ENCODE data around the gene CSHL1.
"Not testable (repeated sequence)": the region's sequence is repeated elsewhere in the genome, so short reads cannot be mapped to it uniquely, and the experiment has no call there.

The CSHL1 gene

GRCh38 chr17:63881935-63882601 is 29.0 kb downstream of the CSHL1 start, which contains the start of gene GH2:
GH2 (minus strand) TSS chr17:63881944; CDS start chr17:63881801, 143 bp downstream.
- peak; percentile 52 for DNase-seq

- DNase-seq: not testable (repeated sequence)
Measured at GRCh38 chr17:63881337-63881736, 29.7 kb downstream of the CSHL1 start.

GRCh38 chr17:63880706-63881105 is 30.4 kb downstream of the CSHL1 start:
- DNase-seq: no peak

- DNase-seq: not testable (repeated sequence)
Measured at GRCh38 chr17:63878413-63878812, 32.6 kb downstream of the CSHL1 start.

GRCh38 chr17:63874693-63875092 is 36.4 kb downstream of the CSHL1 start:
- DNase-seq: not testable (repeated sequence)

GRCh38 chr17:63874061-63874626 is 36.9 kb downstream of the CSHL1 start:
- DNase-seq: not testable (repeated sequence)

- DNase-seq: not testable (repeated sequence)
Measured at GRCh38 chr17:63873577-63873976, 37.5 kb downstream of the CSHL1 start, which contains the start of gene CSH2. CSH2 (minus strand) TSS chr17:63873677; CDS start chr17:63873614, 63 bp downstream.

GRCh38 chr17:63871646-63872365 is 39.3 kb downstream of the CSHL1 start:
- not testable (repeated sequence) for DNase-seq

- not testable (repeated sequence) for DNase-seq
Measured at GRCh38 chr17:63870292-63870665, 40.8 kb downstream of the CSHL1 start.

GRCh38 chr17:63869491-63870291 is 41.4 kb downstream of the CSHL1 start:
- not testable (repeated sequence) for DNase-seq

GRCh38 chr17:63866625-63867024 is 44.4 kb downstream of the CSHL1 start:
- DNase-seq: not testable (repeated sequence)

Data from activated gamma-delta T cell treated with Interleukin-2 at 50 U/mL for 16 hours (primary cell).